Thyroid gland (tissue), 4 donors: ENCODE data around the gene RSRC2.
"Not testable (repeated sequence)": the region's sequence is repeated elsewhere in the genome, so short reads cannot be mapped to it uniquely, and the experiment has no call there.

Experiments
- CTCF ChIP-seq, 6 experiments: fragments of 200-600 bp in 3 of 6; fragments of 450-650 bp in 3 of 6; sonication (generic) in 3 of 6; IDR thresholded peaks; one replicate each; pipeline ENCODE4 v1.5.1; 2016 to 2019; ENCODE audit warnings: antibody characterized with exemption in 6 of 6, mild to moderate bottlenecking in 2 of 6, inconsistent platforms in 1 of 6, moderate library complexity in 1 of 6
- POLR2A ChIP-seq, 2 donors: fragments of 450-650 bp; IDR thresholded peaks; one replicate each; pipeline ENCODE4 v1.6.1; 2017; ENCODE audit warnings: antibody characterized with exemption in 2 of 2, mild to moderate bottlenecking in 2 of 2, moderate library complexity in 1 of 2

DNA sequence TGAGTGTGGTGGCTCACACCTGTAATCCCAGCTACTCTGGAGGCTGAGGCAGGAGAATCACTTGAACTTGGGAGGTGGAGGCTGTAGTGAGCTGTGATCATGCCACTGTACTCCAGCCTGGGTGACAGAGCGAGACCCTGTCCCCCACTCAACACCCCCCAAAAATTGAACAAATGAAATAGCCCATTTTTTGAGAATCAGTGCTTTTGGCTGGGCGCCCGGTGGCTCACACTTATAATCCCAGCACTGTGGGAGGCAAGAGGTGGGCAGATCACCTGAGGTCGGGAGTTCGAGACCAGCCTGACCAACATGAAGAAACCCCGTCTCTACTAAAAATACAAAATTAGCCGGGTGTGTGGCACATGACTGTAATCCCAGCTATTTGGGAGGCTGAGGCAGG is 56.2 kb downstream of the RSRC2 start:
- TF ChIP-seq POLR2A, CTCF (IDR thresholded peaks at IDR 0.05): not testable (repeated sequence)
